MM.1S (cell line): Measurements from ENCODE around the gene PNPLA2.

Experiments used
- DNase-seq: peaks from one replicate; pipeline ENCODE4 v3.0.0-alpha.2; 2015
- H2AFZ ChIP-seq: fragments of 300-600 bp; sonication (generic); 2 replicates; pipeline ENCODE4 v1.6.0; 2016; ENCODE audit warnings: antibody characterized with exemption, low read length
- H3F3A ChIP-seq: fragments of 300-600 bp; sonication (generic); 2 replicates; pipeline ENCODE4 v1.6.1; 2016; ENCODE audit warnings: mild to moderate bottlenecking, antibody characterized with exemption, low read length, moderate library complexity, mixed read lengths; ENCODE audit not compliant: insufficient read depth
- H3K27ac ChIP-seq: fragments of 300-600 bp; sonication (generic); 2 replicates; pipeline ENCODE4 v1.5.1; 2016; ENCODE audit warnings: mild to moderate bottlenecking, low read length
- H3K27me3 ChIP-seq: fragments of 300-600 bp; sonication (generic); replicated peaks from 2 replicates; pipeline ENCODE4 v1.6.0; 2016; ENCODE audit warnings: low read length; ENCODE audit not compliant: insufficient read depth
- H3K36me3 ChIP-seq: fragments of 300-600 bp; sonication (generic); replicated peaks from 2 replicates; pipeline ENCODE4 v1.6.1; 2016; ENCODE audit warnings: mild to moderate bottlenecking, low read length, mixed read lengths; ENCODE audit not compliant: insufficient read depth
- H3K4me1 ChIP-seq: fragments of 300-600 bp; sonication (generic); 2 replicates; pipeline ENCODE4 v1.6.1; 2016; ENCODE audit warnings: low read length, mixed read lengths
- H3K4me2 ChIP-seq: fragments of 300-600 bp; sonication (generic); 2 replicates; pipeline ENCODE4 v1.6.0; 2016; ENCODE audit warnings: low read depth, low read length
- H3K4me3 ChIP-seq: fragments of 300-600 bp; sonication (generic); 2 replicates; pipeline ENCODE4 v1.5.1; 2016; ENCODE audit warnings: low read length, mixed read lengths
- H3K79me2 ChIP-seq: fragments of 300-600 bp; sonication (generic); 2 replicates; pipeline ENCODE4 v1.6.1; 2016; ENCODE audit warnings: mixed run types, low read length, mixed read lengths
- H3K9ac ChIP-seq: fragments of 300-600 bp; sonication (generic); 2 replicates; pipeline ENCODE4 v1.6.1; 2016; ENCODE audit warnings: low read length, mixed read lengths
- H3K9me2 ChIP-seq: fragments of 300-600 bp; sonication (generic); replicated peaks from 2 replicates; pipeline ENCODE4 v1.6.1; 2016; ENCODE audit warnings: mild to moderate bottlenecking, low read length, mixed read lengths; ENCODE audit not compliant: insufficient read depth
- H3K9me3 ChIP-seq: fragments of 300-600 bp; sonication (generic); replicated peaks from 2 replicates; pipeline ENCODE4 v1.6.1; 2016; ENCODE audit warnings: mild to moderate bottlenecking, low read length, mixed read lengths; ENCODE audit not compliant: insufficient read depth
- H4K20me1 ChIP-seq: fragments of 300-600 bp; sonication (generic); 2 replicates; pipeline ENCODE4 v1.6.1; 2016; ENCODE audit warnings: mild to moderate bottlenecking, low read length, moderate library complexity, mixed read lengths; ENCODE audit not compliant: insufficient read depth
- EZH2 ChIP-seq: fragments of 300-600 bp; sonication (generic); optimal IDR thresholded peaks from 2 replicates; pipeline ENCODE3; 2017; ENCODE audit warnings: low read depth, mild to moderate bottlenecking, antibody characterized with exemption, low read length, mixed read lengths
- EZH2phosphoT487 ChIP-seq: fragments of 300-600 bp; sonication (generic); IDR thresholded peaks from 2 replicates; pipeline ENCODE4 v1.6.1; 2018; ENCODE audit warnings: antibody characterized with exemption, low read length
- TF ChIP-seq, protein P1 (sequence below): fragments of 300-600 bp; sonication (generic); IDR thresholded peaks from 2 replicates; pipeline ENCODE4 v1.5.1; 2016; ENCODE audit warnings: antibody characterized with exemption, low read length, mixed read lengths

The PNPLA2 gene

DNA sequence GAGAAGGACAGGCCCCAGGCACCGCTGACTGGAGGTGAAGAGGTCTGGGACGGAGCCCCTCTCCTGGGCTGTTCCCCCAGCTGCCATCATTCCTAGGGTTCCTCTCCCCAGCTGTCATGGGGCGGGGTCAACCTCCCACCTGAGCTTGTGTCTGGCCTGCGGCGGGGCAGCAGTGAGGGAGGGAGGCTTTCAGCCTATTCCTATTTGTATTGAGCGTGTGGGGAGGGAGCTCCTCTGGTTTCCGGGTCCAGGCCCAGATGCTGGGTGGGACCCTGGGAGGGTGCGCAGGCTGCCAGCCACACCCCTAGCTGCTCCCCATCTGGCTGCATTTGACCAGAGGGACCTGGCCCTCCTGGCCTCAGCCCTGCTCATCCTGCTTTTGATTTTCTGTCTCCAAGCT lies 37.7 kb downstream of the PNPLA2 start:
- Histone ChIP-seq H3K4me2 (no peak overlapping the region), H3K79me2 (no peaks in the 10 kb centered on the region), H3K4me3 (no peak overlapping the region), H3K4me1 (no peaks in the 10 kb centered on the region), H4K20me1 (no peaks in the 10 kb centered on the region), H3F3A (no peaks in the 10 kb centered on the region), H3K36me3 (no peaks in the 10 kb centered on the region), H3K9ac (no peak overlapping the region), H3K9me3 (no peaks in the 10 kb centered on the region), H3K27me3 (peaks cover 79% of the 10 kb centered on the region), H2AFZ (no peak overlapping the region), H3K27ac (no peak overlapping the region), H3K9me2 (no peaks in the 10 kb centered on the region)
- TF ChIP-seq, protein P1, sequence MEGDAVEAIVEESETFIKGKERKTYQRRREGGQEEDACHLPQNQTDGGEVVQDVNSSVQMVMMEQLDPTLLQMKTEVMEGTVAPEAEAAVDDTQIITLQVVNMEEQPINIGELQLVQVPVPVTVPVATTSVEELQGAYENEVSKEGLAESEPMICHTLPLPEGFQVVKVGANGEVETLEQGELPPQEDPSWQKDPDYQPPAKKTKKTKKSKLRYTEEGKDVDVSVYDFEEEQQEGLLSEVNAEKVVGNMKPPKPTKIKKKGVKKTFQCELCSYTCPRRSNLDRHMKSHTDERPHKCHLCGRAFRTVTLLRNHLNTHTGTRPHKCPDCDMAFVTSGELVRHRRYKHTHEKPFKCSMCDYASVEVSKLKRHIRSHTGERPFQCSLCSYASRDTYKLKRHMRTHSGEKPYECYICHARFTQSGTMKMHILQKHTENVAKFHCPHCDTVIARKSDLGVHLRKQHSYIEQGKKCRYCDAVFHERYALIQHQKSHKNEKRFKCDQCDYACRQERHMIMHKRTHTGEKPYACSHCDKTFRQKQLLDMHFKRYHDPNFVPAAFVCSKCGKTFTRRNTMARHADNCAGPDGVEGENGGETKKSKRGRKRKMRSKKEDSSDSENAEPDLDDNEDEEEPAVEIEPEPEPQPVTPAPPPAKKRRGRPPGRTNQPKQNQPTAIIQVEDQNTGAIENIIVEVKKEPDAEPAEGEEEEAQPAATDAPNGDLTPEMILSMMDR = no peak
- TF ChIP-seq EZH2phosphoT487 (no peak), EZH2 (no peak)
- no peak for DNase-seq

DNA sequence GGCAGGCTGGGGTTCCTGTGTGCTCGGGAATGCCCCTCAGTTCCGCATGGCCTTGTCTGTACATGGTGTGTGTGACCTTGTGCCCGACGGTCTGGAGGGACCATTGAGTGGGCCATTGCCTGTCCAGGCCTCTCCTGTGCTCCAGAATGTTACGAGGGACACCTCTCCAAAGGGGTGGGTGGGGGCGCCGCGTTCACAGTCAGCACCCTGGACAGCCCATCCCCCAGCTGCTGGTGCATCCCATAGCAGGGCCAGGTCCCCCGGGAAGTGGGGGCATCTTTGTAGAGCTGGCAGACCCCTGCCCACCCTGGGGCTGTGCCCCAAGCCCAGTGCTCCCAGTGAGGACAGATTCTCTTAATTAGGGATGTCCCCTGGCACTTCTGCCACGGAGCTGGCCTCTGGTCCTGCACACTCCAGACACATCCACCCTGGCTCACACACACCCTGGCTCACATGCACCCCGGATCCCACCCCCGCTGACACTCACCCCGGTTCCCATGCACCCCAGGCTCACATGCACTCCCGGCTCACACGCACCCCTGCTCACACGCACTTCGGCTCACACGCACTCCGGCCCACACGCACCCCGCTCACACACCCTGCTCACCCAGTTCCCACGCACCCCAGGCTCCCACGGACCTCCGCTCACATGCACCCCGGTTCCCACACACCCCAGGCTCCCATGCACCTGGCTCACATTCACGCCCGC lies 39.5 kb downstream of the PNPLA2 start:
- Histone ChIP-seq H3K9me3 (no peaks in the 10 kb centered on the region), H3F3A (no peaks in the 10 kb centered on the region), H3K4me2 (no peak overlapping the region), H4K20me1 (no peaks in the 10 kb centered on the region), H3K27me3 (peaks cover 77% of the 10 kb centered on the region), H3K9me2 (no peaks in the 10 kb centered on the region), H3K79me2 (no peaks in the 10 kb centered on the region), H2AFZ (no peak overlapping the region), H3K9ac (no peak overlapping the region), H3K36me3 (no peaks in the 10 kb centered on the region), H3K4me3 (no peak overlapping the region), H3K27ac (no peak overlapping the region), H3K4me1 (no peaks in the 10 kb centered on the region)
- no peak for DNase-seq
- TF ChIP-seq, protein P1 = no peak

DNA sequence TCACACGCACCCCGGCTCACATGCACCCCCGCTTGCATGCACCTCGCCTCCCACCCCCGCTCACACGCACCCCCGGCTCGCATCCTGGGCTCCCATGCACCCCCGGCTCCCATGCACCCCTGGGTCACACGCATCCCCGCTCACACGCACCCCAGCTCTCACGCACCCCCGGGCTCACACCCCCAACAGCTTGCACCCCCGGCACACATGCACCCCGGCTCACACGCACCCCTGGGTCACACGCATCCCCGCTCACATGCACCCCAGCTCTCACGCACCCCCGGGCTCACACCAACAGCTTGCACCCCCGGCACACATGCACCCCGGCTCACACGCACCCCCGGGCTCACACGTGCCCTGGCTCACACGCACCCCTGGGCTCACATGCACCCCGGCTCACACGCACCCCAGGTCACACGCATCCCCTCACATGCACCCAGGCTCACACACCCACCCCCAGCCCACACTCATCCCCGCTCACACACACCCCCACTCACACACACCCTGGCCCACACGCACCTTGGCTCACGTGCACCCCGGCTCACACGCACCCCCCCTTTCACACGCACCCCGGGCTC lies 40.1 kb downstream of the PNPLA2 start:
- Histone ChIP-seq H3K4me3 (no peak overlapping the region), H3K79me2 (no peaks in the 10 kb centered on the region), H3K4me2 (no peak overlapping the region), H3K9ac (no peak overlapping the region), H3K36me3 (no peaks in the 10 kb centered on the region), H3K4me1 (no peaks in the 10 kb centered on the region), H2AFZ (no peak overlapping the region), H3K27me3 (peaks cover 76% of the 10 kb centered on the region), H3K27ac (no peak overlapping the region), H3K9me3 (no peaks in the 10 kb centered on the region), H3K9me2 (no peaks in the 10 kb centered on the region), H4K20me1 (no peaks in the 10 kb centered on the region), H3F3A (no peaks in the 10 kb centered on the region)
- TF ChIP-seq EZH2 (no peak), EZH2phosphoT487 (no peak)
- TF ChIP-seq, protein P1 = no peak
- DNase-seq = no peak
